ENCODE results near the gene POC1A. TPM values are rescaled to one million over a fixed set of nuclear protein-coding genes. Genes with fewer than 3 reads are reported as not detected.

The POC1A gene
- total RNA-seq, 4 donors from 2014 or later: 0.65 to 2.0 (median 1.2) TPM

DNA sequence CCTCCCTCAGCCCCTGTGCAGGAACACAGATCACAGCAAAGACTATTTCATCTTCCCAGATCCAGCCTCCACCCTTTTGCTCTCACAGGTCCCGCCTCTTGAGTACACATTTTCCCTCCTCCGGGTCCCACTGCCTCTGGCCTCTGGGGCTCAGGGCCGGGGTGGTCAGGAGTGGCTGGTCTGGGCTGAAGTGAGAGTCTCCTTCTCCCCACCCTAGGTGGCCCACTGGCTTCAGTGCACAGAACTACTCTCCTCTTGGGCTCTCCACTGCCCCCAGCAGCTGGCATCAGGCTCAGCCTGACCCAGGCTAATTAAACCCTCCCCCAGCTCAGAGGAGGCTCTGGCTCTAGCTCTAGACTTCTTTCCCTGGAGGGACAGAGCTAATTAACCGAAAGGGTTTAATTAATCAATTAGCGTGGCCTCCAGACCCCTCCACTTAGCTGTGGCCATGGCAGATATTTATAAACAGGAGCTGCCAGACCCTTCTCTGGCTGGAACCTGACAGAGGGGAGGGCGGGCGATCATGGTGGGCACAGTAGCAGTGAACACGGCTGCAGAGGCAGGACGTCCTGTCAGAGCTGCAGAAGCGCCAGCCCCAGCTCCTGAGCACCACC lies 113.0 kb downstream of the POC1A start:
- ATAC-seq (ENCODE audit: low FRiP score) (no peak), DNase-seq (ENCODE audit: low spot score) (no peak)
- TF ChIP-seq CTCF (IDR thresholded peaks at IDR 0.05): no peak

- no peak for ATAC-seq (ENCODE audit: low FRiP score)
- no peak for TF ChIP-seq CTCF (IDR thresholded peaks at IDR 0.05)
These were observed 113.6 kb downstream of the POC1A start for GRCh38 chr3:52040600-52040999.

DNA sequence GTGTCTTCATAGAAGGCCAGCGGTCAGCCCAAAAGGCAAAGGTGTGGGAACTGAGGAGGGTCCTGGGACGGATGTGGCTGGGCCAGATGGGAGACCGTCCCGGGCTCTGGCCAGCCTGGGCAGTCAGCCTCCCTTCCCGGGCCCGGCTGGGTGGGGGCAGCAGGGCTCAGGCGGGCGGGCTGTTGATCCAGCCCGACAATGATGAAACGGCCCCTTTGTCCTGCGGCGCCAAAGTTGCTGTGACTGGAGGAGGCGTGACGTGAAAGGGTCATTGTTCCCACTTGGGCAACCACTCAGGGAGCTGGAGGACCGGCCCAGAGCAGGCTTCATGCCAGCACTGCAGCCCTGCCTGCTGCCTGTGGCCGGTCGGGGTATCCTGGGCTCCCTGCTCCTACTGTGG lies 114.4 kb downstream of the POC1A start:
- TF ChIP-seq CTCF (IDR thresholded peaks at IDR 0.05): no peak
- peak; percentile 33 for ATAC-seq (ENCODE audit: low FRiP score)
- DNase-seq (ENCODE audit: low spot score): no peak

More at GRCh38 chr3:52040600-52040999, 113.6 kb downstream of the POC1A start:
- no peak for DNase-seq (ENCODE audit: low spot score)

DNA sequence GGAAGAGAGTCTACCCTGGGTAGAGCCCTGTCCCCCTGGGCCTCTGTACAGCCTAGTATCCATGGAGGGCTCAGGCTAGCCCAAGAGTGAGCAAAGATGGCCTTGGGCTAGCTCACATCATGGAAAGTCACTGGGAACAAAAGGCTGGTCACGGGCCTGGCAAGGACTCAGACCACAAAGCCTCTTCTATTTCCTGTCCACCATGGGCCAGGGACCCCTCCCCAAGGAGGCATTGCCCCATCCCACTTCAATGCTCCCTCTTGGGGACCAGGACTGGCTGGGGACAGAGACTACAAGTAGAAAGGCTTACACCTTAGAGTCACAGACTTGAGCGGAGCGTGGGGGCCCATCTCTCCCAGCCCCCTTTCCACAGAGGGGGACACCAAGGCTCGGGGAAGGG lies 114.8 kb downstream of the POC1A start:
- no peak for ATAC-seq (ENCODE audit: low FRiP score)
- TF ChIP-seq CTCF (IDR thresholded peaks at IDR 0.05): no peak
- DNase-seq (ENCODE audit: low spot score): no peak

DNA sequence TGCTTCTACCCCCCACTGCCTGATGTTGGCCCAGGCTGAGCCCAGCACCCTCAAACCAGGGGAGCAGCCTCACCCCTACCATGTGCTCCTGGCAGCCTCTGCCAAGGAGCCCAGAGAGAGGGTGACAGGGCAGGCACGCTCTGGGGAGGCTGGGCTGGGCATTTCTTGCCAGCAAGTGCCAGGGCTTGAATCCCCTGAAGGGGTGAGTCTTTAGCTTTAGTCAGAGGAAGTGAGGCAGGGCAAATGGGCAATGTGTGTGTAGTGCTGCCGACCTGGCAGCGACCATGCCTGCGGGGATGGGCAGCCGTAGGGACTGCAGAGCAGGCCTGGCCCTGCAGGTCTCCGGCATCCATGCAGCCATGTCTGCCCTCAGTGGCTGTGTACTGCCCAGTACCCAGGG lies 116.0 kb downstream of the POC1A start:
- DNase-seq (ENCODE audit: low spot score) (no peak), ATAC-seq (ENCODE audit: low FRiP score) (no peak)
- TF ChIP-seq CTCF (IDR thresholded peaks at IDR 0.05): no peak

- DNase-seq (ENCODE audit: low spot score): no peak
- no peak for TF ChIP-seq CTCF (IDR thresholded peaks at IDR 0.05)
- ATAC-seq (ENCODE audit: low FRiP score): no peak
These were observed 116.9 kb downstream of the POC1A start for GRCh38 chr3:52037291-52037690.

DNA sequence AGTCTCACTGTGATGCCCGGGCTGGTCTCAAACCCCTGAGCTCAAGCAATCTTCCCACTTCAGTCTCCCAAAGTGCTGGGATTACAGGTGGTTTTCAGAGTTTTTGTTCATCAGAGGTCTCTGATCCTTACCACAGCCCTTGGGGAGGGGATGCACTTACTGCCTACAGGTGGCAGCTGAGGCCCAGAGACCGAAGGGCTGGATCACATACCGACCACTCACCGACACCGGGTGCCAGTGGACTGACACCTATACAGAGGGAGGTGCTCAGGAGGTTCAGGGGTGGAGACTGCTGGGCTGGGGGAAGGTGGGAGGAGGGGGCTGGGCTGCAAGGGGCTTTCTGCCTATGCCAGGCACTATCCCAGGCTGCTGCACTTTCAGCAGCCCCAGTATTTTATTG lies 117.4 kb downstream of the POC1A start:
- no peak for TF ChIP-seq CTCF (IDR thresholded peaks at IDR 0.05)
- no peak for ATAC-seq (ENCODE audit: low FRiP score)

More for the DNA sequence above, 117.4 kb downstream of the POC1A start:
- DNase-seq (ENCODE audit: low spot score): no peak

Measured in omental fat pad (tissue), 4 donors.